ENCODE measurements around the gene CCDC85C. TPM values are rescaled to one million over a fixed set of nuclear protein-coding genes. Genes with fewer than 3 reads are reported as not detected.

Gene CCDC85C
- polyA plus RNA-seq, 3 donors = 3.8 to 14.8 (median 3.9) TPM

GRCh38 chr14:99480917-99481744 lies 122.9 kb downstream of the CCDC85C start, which contains the start of gene CCNK:
Gene CCNK (plus strand): TSS chr14:99481409. CDS start chr14:99492678, 11,269 bp downstream.
- 0% methylated on average over 70 to 82 of the region's 82 CpGs for whole genome bisulfite sequencing, 3 donors
- peak within 1 kb of the TSS; percentile 92 for H3K27ac ChIP-seq (ENCODE audit: low read depth, low read length)

DNA sequence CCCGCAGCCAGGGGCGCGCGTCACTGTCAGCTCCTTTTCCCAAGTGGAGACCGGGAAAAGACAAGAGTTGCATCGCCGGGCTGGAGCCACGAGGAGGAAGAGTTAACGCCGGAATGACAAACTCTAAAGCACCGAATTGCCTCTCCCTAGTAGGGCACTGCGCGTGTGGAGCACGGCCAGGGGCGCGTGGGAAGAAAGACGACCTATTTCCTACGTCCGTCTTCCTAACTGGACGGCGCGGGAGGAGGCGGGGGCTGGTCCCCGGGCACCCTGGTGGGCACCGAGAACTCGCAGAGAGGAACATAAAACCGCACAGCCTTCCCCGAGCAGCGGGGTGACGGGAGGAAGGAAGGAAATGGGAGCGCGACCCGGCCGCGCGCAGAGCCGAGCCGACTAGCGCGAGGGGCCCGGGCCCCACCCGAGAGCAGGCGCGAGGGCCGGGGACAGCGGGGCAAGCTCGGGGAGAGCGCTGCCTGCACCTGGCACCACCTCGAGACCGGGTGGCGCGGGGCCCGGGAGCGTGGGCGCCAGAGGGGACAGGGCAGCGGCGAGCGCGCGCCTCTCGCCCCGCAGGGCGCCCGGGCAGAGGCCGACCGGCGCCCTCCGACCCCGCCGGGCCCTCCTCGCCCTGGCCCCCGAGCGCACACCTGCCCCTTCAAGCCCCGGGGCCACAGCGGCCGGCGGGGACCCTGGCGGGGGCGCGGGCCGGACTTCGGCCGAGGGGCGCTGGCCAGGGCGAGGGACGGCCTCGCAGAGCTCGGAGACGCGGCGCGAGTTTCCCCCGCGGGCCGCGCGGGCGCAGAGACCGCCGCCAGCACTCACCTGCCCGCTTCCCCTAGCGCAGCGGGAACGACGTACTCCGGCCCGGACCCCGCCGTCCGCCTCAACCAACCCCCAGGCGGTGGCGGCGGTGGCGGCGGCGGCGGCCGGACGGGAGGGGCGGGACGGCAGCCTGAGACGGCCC lies 123.8 kb downstream of the CCDC85C start, which contains the start of gene SETD3:
Gene SETD3, minus strand, starts transcription at position 954 of the 964 bp plus-strand sequence. CDS start 15,054 bp downstream, outside the sequence.
- 0 to 1% (median 0%) methylated on average over 73 to 122 of the region's 122 CpGs for WGBS, 3 donors

DNA sequence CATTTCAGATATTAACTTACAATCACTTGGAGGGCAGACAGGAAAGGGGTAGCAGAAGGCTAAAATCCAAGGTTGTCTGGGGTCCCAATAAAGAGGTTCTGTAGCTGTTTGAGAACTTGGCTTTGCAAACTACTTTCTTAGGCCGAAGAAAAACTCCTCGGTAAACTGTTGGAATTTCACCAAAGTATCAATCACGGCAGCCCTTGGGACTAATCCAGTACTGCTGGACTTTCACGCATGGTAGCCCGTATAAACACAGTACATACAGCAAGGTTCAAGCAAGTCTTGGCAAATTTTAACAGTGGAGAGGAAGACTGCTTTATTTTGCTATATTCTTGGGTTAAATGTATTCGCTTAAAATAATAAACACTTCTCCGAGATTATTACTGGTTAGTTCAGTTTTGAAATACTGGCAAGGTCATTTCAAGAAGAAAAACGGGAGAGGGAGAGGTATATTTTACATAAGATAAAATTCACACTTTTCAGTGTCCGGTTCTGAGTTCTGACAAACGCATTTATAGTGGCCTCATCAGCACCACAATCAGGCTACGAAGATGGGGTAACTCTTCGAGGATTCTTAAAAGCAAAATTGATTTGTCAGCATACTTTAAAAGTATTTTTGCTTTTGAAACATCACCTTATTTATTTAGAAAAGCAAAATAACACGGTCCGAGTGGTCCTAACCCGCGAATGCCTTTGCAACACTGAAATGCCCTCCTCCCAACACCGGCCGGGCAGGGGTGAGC lies 124.7 kb downstream of the CCDC85C start:
- H3K27ac ChIP-seq (ENCODE audit: low read depth, low read length) = no peak overlapping the region
- 7 to 17% (median 14%) methylated on average over 18 of the region's 18 CpGs for WGBS, 3 donors

More for the DNA sequence above, 123.8 kb downstream of the CCDC85C start, which contains the start of gene SETD3:
- peak within 1 kb of the TSS; percentile 92 for H3K27ac ChIP-seq (ENCODE audit: low read depth, low read length)

- WGBS, 3 donors = 48 to 80% (median 73%) methylated on average over 4 of the region's 4 CpGs
- no peak overlapping the region for H3K27ac ChIP-seq (ENCODE audit: low read depth, low read length)
Measured at GRCh38 chr14:99478128-99478527, 125.9 kb downstream of the CCDC85C start.

DNA sequence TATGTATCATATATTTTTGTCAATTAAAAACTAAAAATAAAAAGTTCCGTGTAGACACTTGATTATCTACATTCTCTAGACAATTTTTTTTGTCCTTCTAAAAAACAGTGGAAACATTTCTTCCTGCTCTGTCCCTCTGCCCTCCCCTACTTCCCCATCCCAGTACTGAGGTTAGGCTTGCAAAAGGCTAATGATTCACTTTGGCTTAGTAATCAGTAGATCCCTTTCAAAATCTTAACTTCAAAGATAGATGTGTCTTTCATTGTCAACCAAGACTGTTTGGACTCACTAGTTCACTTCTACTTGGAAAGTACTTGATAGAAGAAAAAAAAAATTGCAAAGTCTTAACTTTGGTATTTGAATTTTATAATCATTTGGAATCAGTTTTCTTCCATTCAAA lies 127.1 kb downstream of the CCDC85C start:
- 30 to 44% (median 33%) methylated on average over 1 of the region's 1 CpG for WGBS, 3 donors
- H3K27ac ChIP-seq (ENCODE audit: low read depth, low read length) = no peak overlapping the region

DNA sequence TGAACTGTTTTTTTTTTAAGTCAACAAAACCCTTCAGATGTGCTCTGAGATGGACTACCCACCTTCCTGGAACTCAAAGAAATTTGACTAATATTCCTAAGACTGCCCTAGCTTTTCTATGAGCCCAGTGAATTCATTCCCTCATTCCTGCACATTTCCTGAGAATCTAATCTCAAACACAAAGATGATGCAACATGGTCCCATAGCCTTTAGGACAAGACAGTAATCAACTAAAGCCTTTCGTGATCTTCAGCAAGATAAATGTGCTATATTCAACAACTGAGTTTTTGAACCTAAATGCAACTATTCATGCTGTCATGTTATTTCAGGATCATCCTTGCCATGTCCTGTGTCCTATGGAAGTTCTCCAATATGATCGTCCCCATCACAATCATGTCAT lies 128.3 kb downstream of the CCDC85C start:
- WGBS, 3 donors = 70 to 84% (median 80%) methylated on average over 2 of the region's 2 CpGs
- H3K27ac ChIP-seq (ENCODE audit: low read depth, low read length) = no peak overlapping the region

DNA sequence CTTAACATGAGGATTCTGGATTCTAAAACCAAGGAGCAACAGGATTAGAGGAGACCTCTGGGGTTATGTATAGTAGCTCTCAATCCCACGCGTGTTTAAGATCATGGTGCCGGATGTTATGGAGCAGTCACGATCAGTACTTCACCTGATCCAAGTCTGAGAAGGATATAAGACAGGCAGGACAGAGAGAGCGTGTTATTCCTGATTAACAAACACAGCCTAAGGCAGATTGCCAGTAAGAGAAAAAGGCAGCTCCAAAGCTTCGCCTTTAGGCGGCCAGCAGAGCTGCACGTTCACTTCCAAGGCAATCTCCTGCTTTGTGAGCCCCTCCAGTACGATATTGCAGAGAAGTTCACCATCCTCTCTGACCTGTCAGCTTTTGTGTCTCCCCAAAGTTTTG lies 128.8 kb downstream of the CCDC85C start:
- H3K27ac ChIP-seq (ENCODE audit: low read depth, low read length) = no peak overlapping the region
- WGBS, 3 donors = 32 to 63% (median 63%) methylated on average over 9 of the region's 9 CpGs

DNA sequence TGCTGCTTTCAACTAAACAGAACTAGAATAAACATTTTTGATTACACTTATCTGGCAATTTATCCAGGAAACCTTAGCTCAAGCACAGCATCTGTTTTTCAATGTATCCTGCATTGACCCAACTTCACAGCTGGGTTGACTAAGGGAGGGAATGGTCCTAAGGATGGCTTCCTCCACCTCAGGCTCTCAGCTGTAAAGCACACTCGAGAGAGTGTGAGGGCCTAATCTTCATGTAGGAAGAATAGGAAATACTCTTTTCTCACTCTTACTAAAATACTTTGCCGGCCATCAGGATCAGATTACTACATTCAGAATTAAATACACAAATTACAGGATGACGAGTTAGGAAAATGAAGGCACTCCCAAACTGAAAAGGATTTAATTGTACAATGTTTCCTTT lies 130.5 kb downstream of the CCDC85C start:
- WGBS, 3 donors = 85 to 92% (median 86%) methylated on average over 3 of the region's 3 CpGs
- H3K27ac ChIP-seq (ENCODE audit: low read depth, low read length) = no peak overlapping the region

GRCh38 chr14:99472937-99473336 lies 131.1 kb downstream of the CCDC85C start:
- H3K27ac ChIP-seq (ENCODE audit: low read depth, low read length) = no peak overlapping the region
- 70 to 93% (median 93%) methylated on average over 4 of the region's 4 CpGs for WGBS, 3 donors

DNA sequence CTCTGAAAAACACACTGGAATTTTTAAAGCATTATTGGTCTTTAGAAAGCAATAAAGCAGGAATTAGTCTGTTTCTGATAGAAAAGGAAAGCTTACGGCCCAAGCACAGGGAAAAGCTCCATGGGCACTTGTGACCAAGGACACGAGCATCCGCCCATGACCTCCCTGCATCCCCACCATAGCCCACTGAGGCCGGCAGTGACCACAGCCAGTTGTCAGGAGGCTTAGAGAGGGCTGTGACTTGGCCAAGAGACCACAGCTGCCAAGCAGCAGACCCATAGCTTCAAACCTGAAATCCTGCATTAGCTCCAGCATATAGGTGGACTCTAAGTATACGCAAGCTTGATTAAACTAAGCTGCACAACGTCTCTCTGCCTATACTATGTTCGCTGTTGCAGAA lies 132.3 kb downstream of the CCDC85C start:
- no peak overlapping the region for H3K27ac ChIP-seq (ENCODE audit: low read depth, low read length)
- WGBS, 3 donors = 91 to 92% (median 92%) methylated on average over 7 of the region's 7 CpGs

- 69 to 75% (median 70%) methylated on average over 8 of the region's 8 CpGs for WGBS, 3 donors
- no peak overlapping the region for H3K27ac ChIP-seq (ENCODE audit: low read depth, low read length)
Measured at GRCh38 chr14:99468836-99469592, 135.0 kb downstream of the CCDC85C start.

- WGBS, 3 donors = 67 to 85% (median 69%) methylated on average over 4 of the region's 4 CpGs
- H3K27ac ChIP-seq (ENCODE audit: low read depth, low read length) = no peak overlapping the region
Measured at GRCh38 chr14:99468081-99468480, 135.9 kb downstream of the CCDC85C start.

DNA sequence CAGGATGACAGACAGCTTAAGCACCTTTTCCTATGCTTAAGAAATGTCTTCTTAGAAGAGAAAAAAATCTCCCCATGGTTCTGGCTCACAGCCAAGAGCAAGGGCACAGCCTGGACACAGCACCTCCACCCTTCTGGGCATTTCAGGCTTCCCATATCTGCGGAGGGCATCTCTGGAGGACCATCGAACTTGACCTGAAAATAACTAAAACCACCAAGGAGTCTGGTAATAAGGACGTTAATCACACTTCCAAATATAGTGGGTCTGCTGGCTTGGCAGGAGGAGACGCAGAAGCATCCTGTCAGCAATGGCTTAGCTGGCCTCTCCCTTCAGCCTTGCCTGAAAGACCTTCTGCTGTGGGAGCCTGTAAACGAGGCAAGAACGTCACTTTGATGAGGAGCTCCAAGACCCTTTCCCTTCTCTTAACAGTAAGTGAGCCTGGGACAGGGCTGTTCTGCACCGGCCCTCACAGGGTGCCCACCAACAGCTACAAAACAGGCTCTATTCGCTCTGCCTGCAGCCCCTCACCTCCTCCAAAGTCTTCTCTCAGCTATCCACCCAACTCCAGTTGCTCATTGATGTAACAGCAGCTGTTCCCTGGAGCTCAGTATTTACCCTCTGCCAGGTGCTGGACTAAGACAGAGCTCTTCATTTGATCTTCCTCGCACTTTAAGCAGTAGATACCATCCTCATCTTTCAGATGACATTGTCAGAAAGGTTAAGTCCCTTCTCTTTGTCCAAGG lies 136.5 kb downstream of the CCDC85C start:
- 67 to 70% (median 69%) methylated on average over 9 of the region's 9 CpGs for WGBS, 3 donors

DNA sequence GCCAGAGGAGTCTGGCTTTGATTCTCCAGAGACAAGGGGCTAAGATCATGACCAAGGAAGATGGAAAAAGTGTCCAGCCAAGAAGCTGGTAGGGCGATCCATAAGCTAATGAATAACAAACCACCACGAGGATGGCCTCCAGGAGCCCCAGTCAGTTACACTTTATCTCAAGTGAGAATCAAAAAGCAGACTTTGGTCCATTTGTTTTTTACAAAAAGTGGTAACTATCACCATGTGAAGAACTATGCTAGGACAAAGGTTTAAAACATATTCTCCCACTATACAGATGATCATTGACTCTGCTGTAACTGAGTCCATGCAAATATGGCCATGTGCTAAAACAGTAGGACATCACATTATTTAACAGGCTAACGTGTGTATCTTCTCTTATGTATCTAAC lies 137.2 kb downstream of the CCDC85C start:
- H3K27ac ChIP-seq (ENCODE audit: low read depth, low read length) = no peak overlapping the region
- 74 to 91% (median 88%) methylated on average over 3 of the region's 3 CpGs for whole genome bisulfite sequencing, 3 donors

More for the DNA sequence above, 136.5 kb downstream of the CCDC85C start:
- no peak overlapping the region for H3K27ac ChIP-seq (ENCODE audit: low read depth, low read length)

DNA sequence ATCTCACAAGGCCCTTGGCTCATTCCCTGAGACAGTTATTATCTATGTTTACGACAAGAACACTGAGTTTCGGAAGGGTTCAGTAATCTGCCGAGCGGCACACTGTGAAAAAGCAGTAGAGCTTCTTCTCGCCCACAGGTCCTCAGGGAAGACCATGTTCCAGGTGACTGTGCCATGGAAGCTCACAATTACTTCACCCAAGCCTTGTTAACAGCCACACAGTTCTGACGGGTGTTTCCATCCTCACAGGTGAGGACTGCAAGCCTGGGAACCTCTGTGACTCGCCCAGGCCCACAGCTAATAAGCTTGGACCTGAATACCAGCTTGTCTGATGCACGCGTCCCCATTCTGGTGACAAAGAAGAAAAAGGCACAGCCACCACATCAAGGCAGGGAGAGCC lies 138.7 kb downstream of the CCDC85C start:
- no peak overlapping the region for H3K27ac ChIP-seq (ENCODE audit: low read depth, low read length)
- WGBS, 3 donors = 91 to 94% (median 93%) methylated on average over 9 of the region's 9 CpGs

DNA sequence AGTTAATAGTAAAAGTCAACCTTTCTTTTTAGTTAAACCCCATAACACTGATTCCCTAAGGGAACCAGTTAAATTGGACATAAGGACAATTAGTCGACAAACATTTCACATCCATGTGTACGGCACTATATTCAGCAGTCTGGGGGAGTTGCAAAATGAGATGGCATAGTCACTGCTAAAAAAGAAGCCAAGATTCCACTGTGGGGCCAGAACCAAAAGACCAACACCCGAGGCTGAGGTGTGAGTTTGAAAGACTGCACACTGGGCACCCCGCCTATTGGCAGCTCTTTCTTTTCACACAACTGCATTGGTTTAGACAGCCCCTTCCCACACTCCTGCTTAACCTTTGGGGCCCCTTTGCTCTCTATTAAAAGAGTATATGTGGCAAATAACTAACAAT lies 140.0 kb downstream of the CCDC85C start:
- 86 to 88% (median 88%) methylated on average over 4 of the region's 4 CpGs for WGBS, 3 donors
- H3K27ac ChIP-seq (ENCODE audit: low read depth, low read length) = no peak overlapping the region

GRCh38 chr14:99462210-99462609 lies 141.8 kb downstream of the CCDC85C start:
- no peak overlapping the region for H3K27ac ChIP-seq (ENCODE audit: low read depth, low read length)
- WGBS, 3 donors = 63 to 76% (median 73%) methylated on average over 6 of the region's 6 CpGs
